ENCODE measurements around the gene TNNI2. TPM values are rescaled to one million over a fixed set of nuclear protein-coding genes. Genes with fewer than 3 reads are reported as not detected.

Gene TNNI2
- total RNA-seq, 2 experiments from 2014 or later, result 0.50 TPM; not detected in 1

GRCh38 chr11:1878137-1879031 is 39.6 kb downstream of the TNNI2 start:
- DNase-seq (peak in 1 of 14 experiments; percentile 15), ATAC-seq (ENCODE audit: poor library complexity) (no peak)
- Mint-ChIP-seq H3K27ac (peak overlapping the region; percentile 33), H3K4me3 (no peak overlapping the region), H3K9me3 (no peaks in the 10 kb centered on the region), H3K27me3 (no peaks in the 10 kb centered on the region), H3K36me3 (ENCODE audit: low read depth) (peaks cover 22% of the 10 kb centered on the region), H3K4me1 (ENCODE audit: low read depth) (peaks cover 22% of the 10 kb centered on the region)
- POLR2A ChIA-PET, result interaction anchor here (1.4 to 4.7 kb wide), 3 partner anchors 25 to 28 kb away, joined by 4 to 23 read pairs (median 5); partner anchors contain the start of gene LSP1
- peaks cover 76% of the 10 kb centered on the region for H3K4me1 ChIP-seq (ENCODE audit: insufficient read depth, low read length)
- H3K4me3 ChIP-seq (ENCODE audit: low read length), result no peak overlapping the region
- peaks cover 31% of the 10 kb centered on the region for H3K36me3 ChIP-seq (ENCODE audit: insufficient read depth, low read length)
- intact Hi-C loops (cut with DNase I, micrococcal nuclease), result no loop called here
- TF ChIP-seq CTCF (IDR thresholded peaks at IDR 0.05), result no peak
- H3K9me3 ChIP-seq (ENCODE audit: control insufficient read depth in 1 of 2, insufficient read depth in 1 of 2, low read length in 2 of 2), result no peaks in the 10 kb centered on the region
- CTCF ChIA-PET, result no interaction called here
- no peak overlapping the region for H3K27ac ChIP-seq (ENCODE audit: low read depth in 1 of 2, low read length in 2 of 2)
- no peaks in the 10 kb centered on the region for H3K27me3 ChIP-seq (ENCODE audit: control insufficient read depth in 1 of 2, insufficient read depth in 2 of 2, low read length in 2 of 2)

GRCh38 chr11:1879342-1879940 is 40.7 kb downstream of the TNNI2 start:
- H3K9me3 ChIP-seq (ENCODE audit: control insufficient read depth in 1 of 2, insufficient read depth in 1 of 2, low read length in 2 of 2), result no peaks in the 10 kb centered on the region
- Mint-ChIP-seq H3K9me3 (no peaks in the 10 kb centered on the region), H3K27me3 (no peaks in the 10 kb centered on the region), H3K4me1 (ENCODE audit: low read depth) (peaks cover 19% of the 10 kb centered on the region), H3K4me3 (no peak overlapping the region), H3K36me3 (ENCODE audit: low read depth) (peaks cover 22% of the 10 kb centered on the region), H3K27ac (no peak overlapping the region)
- DNase-seq (peak in 1 of 14 experiments; percentile 17), ATAC-seq (ENCODE audit: poor library complexity) (no peak)
- CTCF ChIA-PET, result no interaction called here
- peaks cover 42% of the 10 kb centered on the region for H3K36me3 ChIP-seq (ENCODE audit: insufficient read depth, low read length)
- TF ChIP-seq CTCF (IDR thresholded peaks at IDR 0.05), result no peak
- H3K27me3 ChIP-seq (ENCODE audit: control insufficient read depth in 1 of 2, insufficient read depth in 2 of 2, low read length in 2 of 2), result no peaks in the 10 kb centered on the region
- no peak overlapping the region for H3K4me3 ChIP-seq (ENCODE audit: low read length)
- no peak overlapping the region for H3K27ac ChIP-seq (ENCODE audit: low read depth in 1 of 2, low read length in 2 of 2)
- intact Hi-C loops (cut with DNase I, micrococcal nuclease), result no loop called here
- POLR2A ChIA-PET, result interaction anchor here (1.4 to 4.7 kb wide), 2 partner anchors 26 to 29 kb away, joined by 4 to 23 read pairs; partner anchors contain the start of gene LSP1
- H3K4me1 ChIP-seq (ENCODE audit: insufficient read depth, low read length), result peaks cover 69% of the 10 kb centered on the region

- Mint-ChIP-seq H3K9me3 (no peaks in the 10 kb centered on the region), H3K27me3 (no peaks in the 10 kb centered on the region), H3K4me1 (ENCODE audit: low read depth) (peaks cover 18% of the 10 kb centered on the region), H3K27ac (peak overlapping the region; percentile 64), H3K4me3 (no peak overlapping the region), H3K36me3 (ENCODE audit: low read depth) (peaks cover 22% of the 10 kb centered on the region)
- no peak overlapping the region for H3K4me3 ChIP-seq (ENCODE audit: low read length)
- peaks cover 62% of the 10 kb centered on the region for H3K4me1 ChIP-seq (ENCODE audit: insufficient read depth, low read length)
- POLR2A ChIA-PET, result interaction anchor here (1.4 to 4.7 kb wide), 2 partner anchors 27 to 30 kb away, joined by 4 to 23 read pairs; partner anchors contain the start of gene LSP1
- no peak for TF ChIP-seq CTCF (IDR thresholded peaks at IDR 0.05)
- ATAC-seq (ENCODE audit: poor library complexity) (no peak), DNase-seq (peak in 1 of 14 experiments; percentile 30)
- CTCF ChIA-PET, result no interaction called here
- H3K36me3 ChIP-seq (ENCODE audit: insufficient read depth, low read length), result peaks cover 47% of the 10 kb centered on the region
- peak overlapping the region in 1 of 2 donors; percentile 10 for H3K27ac ChIP-seq (ENCODE audit: low read depth in 1 of 2, low read length in 2 of 2)
- no peaks in the 10 kb centered on the region for H3K27me3 ChIP-seq (ENCODE audit: control insufficient read depth in 1 of 2, insufficient read depth in 2 of 2, low read length in 2 of 2)
- intact Hi-C loops (cut with DNase I, micrococcal nuclease), result loop anchor here (5.0 kb wide), 2 partner anchors 37 to 272 kb away; partner anchors contain the start of gene TNNT3 (in 1 of the 2)
- no peaks in the 10 kb centered on the region for H3K9me3 ChIP-seq (ENCODE audit: control insufficient read depth in 1 of 2, insufficient read depth in 1 of 2, low read length in 2 of 2)
Measured at GRCh38 chr11:1879941-1880720, 41.4 kb downstream of the TNNI2 start.
